ENCODE measurements around the gene IMPACT. TPM values are rescaled to one million over a fixed set of nuclear protein-coding genes. Genes with fewer than 3 reads are reported as not detected.

The IMPACT gene
- polyA plus RNA-seq, 1 experiment: 10.0 TPM

DNA sequence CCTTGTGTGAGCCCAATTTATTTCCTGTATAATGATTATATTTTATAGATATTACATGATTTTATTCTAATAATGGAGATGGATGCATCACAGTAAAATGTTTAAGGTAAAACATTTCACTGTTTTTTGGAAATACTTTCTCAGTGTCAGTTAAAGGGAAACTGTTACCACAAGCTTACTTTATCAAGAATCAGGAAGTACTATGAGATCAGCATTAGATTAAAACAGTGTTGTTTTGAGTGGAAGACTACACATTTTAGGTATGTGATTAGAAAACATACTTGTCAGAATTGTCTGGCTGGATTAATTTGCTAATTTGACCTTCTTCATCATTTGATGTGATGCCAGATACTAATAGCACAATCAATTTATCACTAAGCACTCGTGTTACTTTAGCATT is 33.9 kb downstream of the IMPACT start, which contains the start of gene HRH4:
Gene HRH4, plus strand, starts transcription at position 250 of the 400 bp plus-strand sequence. Its CDS starts 92 bp downstream, at position 342.
- TF ChIP-seq CTCF (IDR thresholded peaks at IDR 0.05; ENCODE audit: insufficient read depth, low read depth, low read length): no peak
- Histone ChIP-seq H3K4me3 (ENCODE audit: low read depth, low read length) (no peak within 1 kb of the TSS), H3K27me3 (ENCODE audit: control insufficient read depth, insufficient read depth, low read length) (no peaks in the 10 kb centered on the region), H3K36me3 (ENCODE audit: control insufficient read depth, insufficient read depth, low read length) (no peaks in the 10 kb centered on the region)
- ChIA-PET CTCF (interaction anchor here (0.6 to 2.2 kb wide), 5 partner anchors 10 to 29 kb away, joined by 3 to 11 read pairs (median 4); no protein-coding TSS in a partner anchor), POLR2A (no interaction called here)
- DNase-seq (ENCODE audit: low read depth): no peak

DNA sequence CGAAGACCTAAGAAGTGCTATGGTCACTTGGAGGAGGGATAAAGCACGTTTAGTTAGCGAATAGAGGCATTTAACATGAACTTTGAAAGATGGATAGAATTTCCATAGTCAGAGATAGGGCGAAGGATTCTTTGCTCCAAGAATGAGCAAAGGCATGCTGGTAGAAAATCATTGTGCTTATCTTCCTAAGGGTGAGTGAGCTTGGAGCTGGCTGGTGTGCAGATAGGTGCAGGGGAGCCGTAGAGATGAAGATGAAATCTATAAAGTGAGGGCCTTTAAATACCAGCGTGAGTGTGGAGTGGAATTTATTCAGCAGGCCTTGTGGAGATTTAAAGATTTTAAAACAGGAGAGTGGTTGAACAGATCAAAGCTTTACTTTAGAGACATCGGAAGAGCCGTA is 35.5 kb downstream of the IMPACT start:
- DNase-seq (ENCODE audit: low read depth): no peak
- ChIA-PET POLR2A (no interaction called here), CTCF (interaction anchor here (0.9 to 2.1 kb wide), 5 partner anchors 8 to 102 kb away, joined by 3 to 6 read pairs (median 5); no protein-coding TSS in a partner anchor)
- TF ChIP-seq CTCF (IDR thresholded peaks at IDR 0.05; ENCODE audit: insufficient read depth, low read depth, low read length): no peak
- H3K27me3 ChIP-seq (ENCODE audit: control insufficient read depth, insufficient read depth, low read length): no peaks in the 10 kb centered on the region
- H3K4me3 ChIP-seq (ENCODE audit: low read depth, low read length): no peak overlapping the region
- no peaks in the 10 kb centered on the region for H3K36me3 ChIP-seq (ENCODE audit: control insufficient read depth, insufficient read depth, low read length)

GRCh38 chr18:24462838-24463775 is 36.6 kb downstream of the IMPACT start:
- ChIA-PET CTCF (interaction anchor here (0.7 to 2.1 kb wide), 6 partner anchors 10 to 103 kb away, joined by 3 to 6 read pairs (median 4); no protein-coding TSS in a partner anchor), POLR2A (no interaction called here)
- Histone ChIP-seq H3K4me3 (ENCODE audit: low read depth, low read length) (no peak overlapping the region), H3K27me3 (ENCODE audit: control insufficient read depth, insufficient read depth, low read length) (no peaks in the 10 kb centered on the region), H3K36me3 (ENCODE audit: control insufficient read depth, insufficient read depth, low read length) (no peaks in the 10 kb centered on the region)
- TF ChIP-seq CTCF (IDR thresholded peaks at IDR 0.05; ENCODE audit: insufficient read depth, low read depth, low read length): no peak
- no peak for DNase-seq (ENCODE audit: low read depth)

- POLR2A ChIA-PET: no interaction called here
- CTCF ChIA-PET: no interaction called here
- Histone ChIP-seq H3K27me3 (ENCODE audit: control insufficient read depth, insufficient read depth, low read length) (no peaks in the 10 kb centered on the region), H3K4me3 (ENCODE audit: low read depth, low read length) (no peak overlapping the region), H3K36me3 (ENCODE audit: control insufficient read depth, insufficient read depth, low read length) (no peaks in the 10 kb centered on the region)
- DNase-seq (ENCODE audit: low read depth): no peak
- TF ChIP-seq CTCF (IDR thresholded peaks at IDR 0.05; ENCODE audit: insufficient read depth, low read depth, low read length): no peak
These were observed 39.0 kb downstream of the IMPACT start for GRCh38 chr18:24465486-24465885.

GRCh38 chr18:24466771-24467170 is 40.3 kb downstream of the IMPACT start:
- no peak for TF ChIP-seq CTCF (IDR thresholded peaks at IDR 0.05; ENCODE audit: insufficient read depth, low read depth, low read length)
- no peaks in the 10 kb centered on the region for H3K27me3 ChIP-seq (ENCODE audit: control insufficient read depth, insufficient read depth, low read length)
- no peak for DNase-seq (ENCODE audit: low read depth)
- no peaks in the 10 kb centered on the region for H3K36me3 ChIP-seq (ENCODE audit: control insufficient read depth, insufficient read depth, low read length)
- H3K4me3 ChIP-seq (ENCODE audit: low read depth, low read length): no peak overlapping the region
- POLR2A ChIA-PET: no interaction called here
- CTCF ChIA-PET: interaction anchor here (0.6 to 1.3 kb wide), 5 partner anchors 21 to 291 kb away, joined by 3 to 4 read pairs (median 4); no protein-coding TSS in a partner anchor

All from BJ (cell line).